Erythroblast (primary cell): ENCODE data around the gene RAB7A.

Experiments
- GATA1 ChIP-seq: IDR thresholded peaks from 2 replicates; pipeline ENCODE4 v1.6.1; 2011; ENCODE audit warnings: low read depth, mild to moderate bottlenecking, control low read depth, low read length, moderate library complexity
- POLR2A ChIP-seq: IDR thresholded peaks from 2 replicates; pipeline ENCODE4 v1.6.1; 2011; ENCODE audit warnings: mild to moderate bottlenecking, low read length

DNA sequence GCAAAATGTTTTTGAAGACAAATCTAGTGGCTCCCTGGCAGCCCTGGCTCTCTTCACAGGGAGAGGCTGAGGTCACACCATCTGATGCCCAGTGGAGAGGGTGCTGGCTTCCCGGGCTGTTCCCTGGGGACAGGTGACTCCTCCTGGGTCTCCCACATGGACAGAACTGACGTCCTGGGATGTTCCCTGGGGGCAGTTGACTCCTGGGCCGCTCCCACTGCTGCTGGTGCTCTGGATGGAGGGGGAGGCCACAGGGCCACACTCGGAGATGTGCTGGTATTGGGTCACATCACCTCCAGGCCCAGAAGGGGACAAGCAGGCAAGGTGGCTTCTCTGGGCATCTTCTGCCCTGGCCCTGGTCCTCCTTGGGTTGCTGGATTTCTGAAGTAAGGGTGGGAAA is 125.6 kb downstream of the RAB7A start:
- TF ChIP-seq POLR2A (no peak), GATA1 (no peak)
